ENCODE results near the gene GDF10.

The GDF10 gene, protein sequence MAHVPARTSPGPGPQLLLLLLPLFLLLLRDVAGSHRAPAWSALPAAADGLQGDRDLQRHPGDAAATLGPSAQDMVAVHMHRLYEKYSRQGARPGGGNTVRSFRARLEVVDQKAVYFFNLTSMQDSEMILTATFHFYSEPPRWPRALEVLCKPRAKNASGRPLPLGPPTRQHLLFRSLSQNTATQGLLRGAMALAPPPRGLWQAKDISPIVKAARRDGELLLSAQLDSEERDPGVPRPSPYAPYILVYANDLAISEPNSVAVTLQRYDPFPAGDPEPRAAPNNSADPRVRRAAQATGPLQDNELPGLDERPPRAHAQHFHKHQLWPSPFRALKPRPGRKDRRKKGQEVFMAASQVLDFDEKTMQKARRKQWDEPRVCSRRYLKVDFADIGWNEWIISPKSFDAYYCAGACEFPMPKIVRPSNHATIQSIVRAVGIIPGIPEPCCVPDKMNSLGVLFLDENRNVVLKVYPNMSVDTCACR

DNA sequence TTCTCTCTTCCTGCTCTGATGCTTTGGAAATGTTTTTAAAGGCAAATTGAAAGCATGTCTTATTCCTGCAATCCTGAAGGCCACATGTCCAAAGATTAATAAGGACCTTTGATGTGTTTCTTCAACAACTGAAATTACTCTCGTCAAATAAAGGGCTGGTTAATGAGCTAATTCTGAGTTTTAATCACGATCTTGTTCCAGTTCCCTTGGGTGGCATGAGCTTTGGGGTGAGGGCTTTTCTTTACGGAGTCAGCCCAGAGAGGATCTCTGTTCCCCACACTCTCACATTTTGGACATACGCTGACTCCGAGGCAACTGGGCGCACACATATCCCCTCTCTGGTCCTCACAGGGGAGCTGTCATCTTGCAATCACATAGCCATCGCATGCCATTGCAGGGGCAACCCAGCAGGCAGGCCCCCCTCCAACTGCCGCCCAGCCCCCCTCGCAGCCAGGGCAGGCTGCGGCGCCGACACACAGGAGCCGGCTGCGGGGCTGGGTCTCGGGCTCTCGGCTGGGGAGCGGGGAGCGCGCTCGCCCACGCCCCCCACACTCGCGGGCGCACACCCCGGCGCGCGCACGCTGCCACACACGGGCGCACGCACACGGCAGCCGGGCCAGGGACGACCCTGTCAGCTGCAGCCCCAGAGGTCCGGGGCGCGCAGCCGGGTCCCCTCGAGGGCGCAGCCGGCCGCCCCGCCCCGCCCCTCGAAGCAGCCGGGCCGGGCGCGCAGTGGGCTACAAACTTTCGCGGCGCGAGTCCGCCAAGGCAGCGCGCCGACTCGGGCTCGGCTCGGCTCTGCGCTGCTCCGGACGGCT, at the start of gene GDF10:
Gene GDF10 (plus strand): TSS at position 587 of the 818 bp plus-strand sequence. CDS start 455 bp downstream, outside the sequence.
- no peak for DNase-seq

DNA sequence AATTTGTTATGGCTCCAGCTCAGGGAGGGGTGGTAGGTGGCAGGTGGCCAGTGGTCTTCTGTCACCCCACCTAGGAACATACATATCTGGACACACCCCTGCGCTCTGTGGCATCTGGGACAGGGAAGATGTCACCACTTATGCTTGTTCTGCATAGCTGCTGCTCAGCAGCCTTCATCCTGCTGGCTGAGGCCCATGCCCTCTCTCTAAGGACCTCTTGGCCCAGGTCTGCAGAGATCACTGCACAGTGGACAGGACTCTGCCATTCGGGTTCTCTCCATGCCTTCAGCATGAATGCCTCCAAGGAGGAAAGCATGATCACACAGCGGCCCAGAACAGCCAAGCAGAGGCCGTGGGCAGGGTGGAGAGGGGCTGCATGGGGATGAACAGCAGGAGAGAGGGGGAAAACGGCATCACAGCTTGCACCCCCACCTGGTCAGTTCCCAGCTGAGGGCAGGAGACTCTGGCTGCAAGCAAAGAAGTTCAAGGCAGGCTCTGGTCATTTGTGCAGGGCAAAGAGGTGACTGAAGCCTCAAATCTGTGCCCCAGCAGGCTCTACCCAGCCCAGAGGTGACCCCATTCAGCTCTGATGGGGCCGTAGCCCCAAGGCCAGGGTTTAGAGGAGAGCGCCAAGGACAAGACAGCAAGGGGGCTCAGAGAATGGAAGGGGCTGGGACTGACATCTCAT, 47.8 kb upstream of the GDF10 start:
- DNase-seq, result no peak
- in situ Hi-C loops (cut with MboI; ENCODE audit: low pct_unique_long_range_greater_than_20kb, low sequenced_read_pairs), result no loop called here

More for the DNA sequence above, at the start of gene GDF10:
- in situ Hi-C loops (cut with MboI; ENCODE audit: low pct_unique_long_range_greater_than_20kb, low sequenced_read_pairs), result loop anchor here (10.0 kb wide), 1 partner anchor 275 kb away; no protein-coding TSS in a partner anchor

DNA sequence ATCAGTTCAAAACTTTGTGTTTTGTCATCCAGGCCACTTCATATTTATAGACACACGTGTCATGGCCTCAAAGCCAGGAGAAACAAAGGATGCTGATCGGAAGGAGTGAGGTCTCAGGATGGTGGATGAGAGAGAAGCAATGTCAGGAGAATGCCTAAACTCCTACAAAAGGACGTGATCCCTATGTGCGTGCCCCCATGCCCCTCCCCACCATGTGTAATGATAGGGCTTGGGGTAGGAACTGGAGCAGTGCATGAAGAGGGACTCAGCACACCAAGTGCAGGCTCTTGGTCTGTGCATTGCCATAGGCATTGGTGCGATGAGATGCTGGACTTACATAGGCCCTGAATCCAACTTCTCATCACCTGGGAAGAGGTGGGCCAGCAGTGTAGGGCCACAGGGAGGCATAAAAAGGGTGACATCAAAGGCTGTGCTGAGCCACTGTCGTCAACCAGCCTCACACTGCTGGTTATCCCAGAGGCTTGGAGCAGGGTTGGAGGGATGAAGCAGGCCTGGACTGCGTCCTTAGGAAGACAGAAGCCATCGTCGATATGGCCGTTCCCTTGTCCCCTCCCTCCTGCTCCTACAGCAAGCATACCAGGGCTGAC, 46.9 kb upstream of the GDF10 start:
- in situ Hi-C loops (cut with MboI; ENCODE audit: low pct_unique_long_range_greater_than_20kb, low sequenced_read_pairs), result no loop called here
- no peak for DNase-seq

DNA sequence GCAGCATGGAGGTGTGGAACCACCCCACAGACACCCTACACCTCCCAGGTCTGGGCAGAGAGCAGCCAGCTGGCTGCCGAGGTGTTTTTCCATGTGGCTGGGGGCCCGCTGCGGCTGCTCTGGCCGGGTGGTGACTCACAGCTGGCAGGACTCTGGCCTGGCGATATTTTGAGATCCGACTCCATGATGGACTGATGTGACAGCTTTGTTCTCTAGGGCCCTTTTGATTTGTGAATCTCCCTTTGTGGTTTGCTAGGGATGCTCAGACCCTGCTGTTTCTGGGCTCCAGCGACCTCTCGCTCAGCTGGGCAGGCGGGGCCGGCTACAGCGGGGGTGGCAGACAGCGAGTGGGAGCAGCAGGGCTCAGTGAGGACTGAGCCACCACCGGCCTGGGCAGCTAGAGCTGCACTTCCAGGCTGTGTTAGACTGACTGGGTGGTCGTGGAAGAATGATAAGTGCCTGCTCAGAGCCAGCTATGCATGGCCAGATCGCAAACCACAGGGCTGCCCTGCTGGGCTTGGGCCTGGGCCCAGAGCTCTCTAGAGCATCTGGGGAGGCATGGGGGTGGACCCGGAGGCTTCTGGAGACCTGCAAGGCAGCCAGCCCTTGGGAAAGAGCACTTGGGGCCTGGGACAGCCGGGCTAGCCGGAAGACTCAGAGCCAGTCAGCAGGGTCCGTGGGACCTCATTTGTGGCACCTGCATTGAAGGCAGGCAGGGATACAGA, 46.2 kb upstream of the GDF10 start:
- in situ Hi-C loops (cut with MboI; ENCODE audit: low pct_unique_long_range_greater_than_20kb, low sequenced_read_pairs), result no loop called here
- DNase-seq, result no peak

GRCh38 chr10:47254611-47255010, 45.4 kb upstream of the GDF10 start:
- no peak for DNase-seq
- in situ Hi-C loops (cut with MboI; ENCODE audit: low pct_unique_long_range_greater_than_20kb, low sequenced_read_pairs), result no loop called here

DNA sequence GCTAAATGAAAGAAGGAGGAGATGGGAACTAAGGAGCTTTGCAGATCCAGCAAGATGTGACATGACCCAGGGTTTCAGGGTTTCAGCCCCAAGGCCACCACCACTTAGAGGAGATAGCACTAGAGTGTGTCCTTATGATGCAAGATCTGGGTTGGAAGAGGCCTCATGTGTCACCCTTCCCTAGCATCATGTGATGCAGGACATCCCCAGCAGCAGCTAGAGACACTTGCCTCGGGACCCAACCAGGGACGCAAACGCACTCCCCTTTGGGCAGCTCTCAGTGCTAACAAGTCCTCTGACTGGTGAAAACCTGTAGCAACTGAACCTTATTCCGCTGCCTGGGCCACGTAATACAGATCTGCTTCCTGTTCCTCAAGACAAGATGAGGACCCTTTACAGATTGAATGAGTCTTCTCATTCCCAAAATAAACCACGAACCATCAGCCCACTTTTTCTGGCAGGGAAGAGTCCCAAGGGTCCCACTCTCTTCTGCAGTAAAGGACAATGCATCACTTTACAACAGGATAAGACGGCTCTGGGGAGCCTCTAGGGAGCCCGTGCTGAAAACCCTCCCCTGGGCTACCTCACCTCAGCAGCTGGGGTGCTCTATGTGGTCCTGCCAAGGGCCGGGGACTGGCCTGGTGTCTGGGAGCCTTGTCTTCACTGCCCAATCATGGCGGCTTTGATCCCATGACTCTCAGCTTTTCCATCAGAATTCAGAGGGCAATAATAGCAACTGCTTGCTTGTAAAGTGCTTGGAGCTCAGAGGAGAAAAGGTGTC, 44.8 kb upstream of the GDF10 start:
- in situ Hi-C loops (cut with MboI; ENCODE audit: low pct_unique_long_range_greater_than_20kb, low sequenced_read_pairs), result no loop called here
- no peak for DNase-seq

DNA sequence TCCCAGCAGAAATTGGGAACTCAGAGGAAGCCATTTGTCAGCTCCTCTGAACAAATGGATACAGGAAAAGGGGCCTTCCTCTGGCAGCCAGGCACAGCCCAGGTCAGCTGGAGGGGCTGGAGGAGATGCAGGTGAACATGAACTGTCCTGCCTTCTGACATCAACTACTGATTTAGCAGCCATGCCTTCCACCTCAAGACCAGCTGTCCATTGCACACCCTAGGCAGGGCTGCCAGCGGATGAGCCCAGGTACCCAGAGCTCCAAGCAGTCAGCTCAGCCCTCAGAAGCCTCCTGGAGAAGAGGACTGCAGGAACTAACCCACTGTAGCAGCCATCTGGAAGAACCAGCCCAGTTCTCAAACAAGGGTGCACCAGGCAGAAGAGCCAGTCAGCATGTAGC, 44.1 kb upstream of the GDF10 start:
- DNase-seq, result no peak
- in situ Hi-C loops (cut with MboI; ENCODE audit: low pct_unique_long_range_greater_than_20kb, low sequenced_read_pairs), result no loop called here

GRCh38 chr10:47256751-47257336, 43.2 kb upstream of the GDF10 start:
- no peak for DNase-seq
- in situ Hi-C loops (cut with MboI; ENCODE audit: low pct_unique_long_range_greater_than_20kb, low sequenced_read_pairs), result no loop called here

- in situ Hi-C loops (cut with MboI; ENCODE audit: low pct_unique_long_range_greater_than_20kb, low sequenced_read_pairs), result no loop called here
- peak; percentile 31 for DNase-seq
These were observed 42.4 kb upstream of the GDF10 start for GRCh38 chr10:47257396-47258120.

GRCh38 chr10:47258921-47259320, 41.1 kb upstream of the GDF10 start:
- in situ Hi-C loops (cut with MboI; ENCODE audit: low pct_unique_long_range_greater_than_20kb, low sequenced_read_pairs), result no loop called here
- no peak for DNase-seq

- in situ Hi-C loops (cut with MboI; ENCODE audit: low pct_unique_long_range_greater_than_20kb, low sequenced_read_pairs), result no loop called here
- no peak for DNase-seq
These were observed 40.5 kb upstream of the GDF10 start for GRCh38 chr10:47259466-47259865.

DNA sequence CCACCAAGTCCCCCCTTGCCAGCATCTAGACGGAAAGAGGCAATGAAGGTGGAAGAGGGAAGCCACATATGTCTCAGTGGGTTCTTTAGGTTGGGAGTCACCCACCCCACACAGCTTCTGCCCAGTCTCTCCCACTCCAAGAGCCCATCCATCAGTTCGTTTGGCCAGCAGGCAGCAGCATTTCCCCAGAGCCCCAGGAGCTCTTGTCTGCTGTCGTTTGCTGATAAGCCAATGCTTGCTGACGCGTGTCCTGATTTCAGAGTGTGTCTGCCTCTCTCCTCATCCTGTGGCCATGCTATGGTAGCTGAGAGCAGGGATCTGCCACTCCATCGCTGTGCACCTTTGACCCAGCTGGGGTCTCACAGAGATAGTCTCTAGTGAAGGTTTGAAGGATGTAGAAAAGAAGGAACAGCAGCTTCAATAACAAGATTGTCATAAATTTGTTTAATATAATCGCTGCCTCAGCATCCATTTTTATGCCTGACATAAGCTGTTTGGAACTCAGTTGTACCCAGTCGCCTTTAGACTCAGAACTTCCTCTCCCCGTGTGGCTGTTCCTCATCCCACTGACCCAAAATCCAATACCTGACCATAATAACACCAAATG, 39.4 kb upstream of the GDF10 start:
- DNase-seq, result peak; percentile 1
- in situ Hi-C loops (cut with MboI; ENCODE audit: low pct_unique_long_range_greater_than_20kb, low sequenced_read_pairs), result no loop called here

DNA sequence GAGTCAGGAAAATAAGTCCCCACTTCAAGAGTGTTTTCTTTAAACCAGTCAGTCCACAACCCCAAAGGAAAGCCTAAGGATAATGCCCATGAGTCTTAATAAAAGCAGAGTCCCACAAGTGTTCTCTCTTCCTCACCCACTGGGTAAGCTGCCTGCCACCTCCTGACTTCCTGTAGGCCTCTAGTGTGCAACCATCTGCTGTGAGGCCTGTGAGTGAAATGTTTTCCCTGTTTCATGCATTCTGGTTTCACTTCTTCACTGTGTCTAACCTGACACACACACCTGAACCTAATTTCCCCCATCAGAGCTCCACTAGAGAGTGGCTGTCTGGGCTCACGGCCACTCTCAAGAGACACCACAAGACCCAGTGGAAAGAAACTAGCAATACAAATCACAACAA, 38.9 kb upstream of the GDF10 start:
- DNase-seq, result no peak
- in situ Hi-C loops (cut with MboI; ENCODE audit: low pct_unique_long_range_greater_than_20kb, low sequenced_read_pairs), result no loop called here

DNA sequence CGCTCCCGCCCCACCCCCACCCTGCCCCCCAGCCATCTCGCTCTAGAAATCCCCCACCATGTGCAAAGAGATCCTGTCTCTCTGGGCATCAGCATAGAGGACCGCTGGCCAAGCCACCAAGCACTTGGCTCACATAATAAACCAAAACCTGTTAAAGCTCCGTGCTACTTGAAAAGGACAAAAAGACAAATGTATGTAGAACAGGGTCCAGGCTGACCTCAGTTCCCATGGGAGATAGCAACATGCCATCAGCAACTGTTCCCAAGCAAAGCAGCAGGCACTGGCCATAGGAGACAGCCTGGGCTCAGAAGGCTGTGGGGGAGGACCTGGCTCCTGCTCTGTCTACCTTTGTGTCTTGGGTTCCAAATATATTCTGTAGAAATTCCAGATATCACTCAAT, 38.4 kb upstream of the GDF10 start:
- DNase-seq, result no peak
- in situ Hi-C loops (cut with MboI; ENCODE audit: low pct_unique_long_range_greater_than_20kb, low sequenced_read_pairs), result no loop called here

DNA sequence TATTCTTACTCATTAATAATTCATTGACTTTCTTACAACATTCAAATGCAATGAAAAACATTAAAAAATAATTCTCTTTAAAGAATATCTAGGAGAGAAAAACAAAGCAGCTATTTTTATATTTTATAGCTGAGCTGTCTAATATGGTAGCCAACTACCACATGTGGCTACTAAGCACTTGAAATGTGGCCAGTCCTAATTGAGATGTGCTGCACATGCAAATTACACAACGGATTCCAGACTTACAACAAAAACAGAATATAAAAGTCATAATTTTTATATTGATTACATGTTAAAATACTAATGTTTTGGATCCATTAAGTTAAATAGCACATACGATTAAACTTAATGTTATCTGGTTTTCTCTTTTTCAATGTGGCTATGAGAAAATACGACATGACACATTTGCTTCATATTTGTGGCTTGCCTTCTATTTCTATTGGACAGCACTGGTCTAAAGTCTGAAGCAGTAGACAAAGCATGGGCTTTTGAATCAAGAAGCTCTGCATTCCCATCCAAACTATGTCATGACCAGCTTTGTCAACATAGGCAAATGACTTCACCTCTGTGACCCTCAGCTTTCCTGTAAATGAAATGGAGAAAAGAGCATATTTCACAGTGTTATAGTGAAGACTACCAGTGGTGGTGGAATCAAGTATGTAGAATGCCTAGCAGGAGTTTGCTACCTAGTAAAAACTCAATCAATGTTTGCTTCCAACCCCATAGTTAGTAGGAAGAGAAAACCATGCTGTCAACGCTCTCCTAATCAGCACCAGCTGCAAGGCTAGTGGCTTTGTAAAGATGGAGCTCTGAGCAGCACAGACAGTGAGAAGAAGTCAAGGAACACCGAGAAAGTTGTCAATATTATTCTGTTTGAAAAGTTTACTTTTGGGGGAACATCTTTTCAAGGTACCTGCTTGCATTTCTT, 37.1 kb upstream of the GDF10 start:
- in situ Hi-C loops (cut with MboI; ENCODE audit: low pct_unique_long_range_greater_than_20kb, low sequenced_read_pairs), result no loop called here
- DNase-seq, result no peak

All from KBM-7 (cell line).